GM12801 (cell line): Measurements from ENCODE around the gene CDK11B.

Source experiments
- CTCF ChIP-seq: IDR thresholded peaks from one replicate; pipeline ENCODE4 v1.5.1; 2011; ENCODE audit warnings: control low read depth; ENCODE audit not compliant: insufficient read length; ENCODE audit errors: extremely low read depth

Gene CDK11B

GRCh38 chr1:1617516-1617915 lies 41.3 kb downstream of the CDK11B start:
- no peak for TF ChIP-seq CTCF

GRCh38 chr1:1616838-1617237 lies 42.0 kb downstream of the CDK11B start:
- no peak for TF ChIP-seq CTCF

- TF ChIP-seq CTCF = no peak
These were observed 42.6 kb downstream of the CDK11B start for GRCh38 chr1:1616045-1616790.

- no peak for TF ChIP-seq CTCF
These were observed 43.4 kb downstream of the CDK11B start, which contains the start of gene MIB2 for GRCh38 chr1:1615256-1616044. MIB2 (plus strand) TSS chr1:1615500; CDS start chr1:1623453, 7,953 bp downstream.

- TF ChIP-seq CTCF = no peak
These were observed 43.9 kb downstream of the CDK11B start for GRCh38 chr1:1614954-1615255.

- no peak for TF ChIP-seq CTCF
These were observed 44.4 kb downstream of the CDK11B start for GRCh38 chr1:1614204-1614953.

- TF ChIP-seq CTCF = no peak
These were observed 45.2 kb downstream of the CDK11B start for GRCh38 chr1:1613509-1614082.
